Testis (tissue), 3 donors: ENCODE measurements around the gene PSMD12. TPM values are rescaled to one million over a fixed set of nuclear protein-coding genes. Genes with fewer than 3 reads are reported as not detected.
"Not testable (repeated sequence)": the region's sequence is repeated elsewhere in the genome, so short reads cannot be mapped to it uniquely, and the experiment has no call there.

ENCODE experiments used
- DNase-seq: peaks from one replicate; pipeline ENCODE4 v3.0.0-alpha.2; 2019
- H3K27ac ChIP-seq, 2 donors: fragments of 200-600 bp; sonication (generic); one replicate each; pipeline ENCODE4 v1.5.1; 2019
- H3K27me3 ChIP-seq: fragments of 200-600 bp; sonication (generic); one replicate; pipeline ENCODE4 v1.5.1; 2019
- H3K36me3 ChIP-seq: fragments of 200-600 bp; sonication (generic); one replicate; pipeline ENCODE4 v1.5.1; 2017; ENCODE audit warnings: low read depth; ENCODE audit errors: missing control alignments
- H3K4me1 ChIP-seq: fragments of 200-600 bp; sonication (generic); one replicate; pipeline ENCODE4 v1.5.1; 2019
- H3K4me3 ChIP-seq, 2 donors: fragments of 200-600 bp; sonication (generic); one replicate each; pipeline ENCODE4 v1.5.1; 2017 to 2019
- H3K9me3 ChIP-seq: fragments of 200-600 bp; sonication (generic); one replicate; pipeline ENCODE4 v1.5.1; 2017
- CTCF ChIP-seq, 3 experiments: fragments of 450-650 bp in 2 of 3; fragments of 200-600 bp in 1 of 3; sonication (generic) in 1 of 3; IDR thresholded peaks; one replicate each; pipeline ENCODE4 v1.5.1; 2016 to 2019; ENCODE audit warnings: antibody characterized with exemption in 3 of 3, mild to moderate bottlenecking in 2 of 3, moderate library complexity in 1 of 3
- POLR2A ChIP-seq: fragments of 450-650 bp; IDR thresholded peaks from one replicate; pipeline ENCODE4 v1.6.1; 2017; ENCODE audit warnings: antibody characterized with exemption, mild to moderate bottlenecking, moderate library complexity
- WGBS, 2 donors: methylation state at CpG; one replicate each; pipeline ENCODE4 v1.1.5; 2018; 5-methylcytosine and 5-hydroxymethylcytosine counted together
- intact Hi-C: fragments of 100-400 bp; cut with DNase I; formaldehyde crosslinking; loops from one replicate; pipeline ENCODE4 v1.15.1; 2023; ENCODE audit warnings: low total_unique reads
- polyA plus RNA-seq: library from polyadenylated mRNA; stranded (reverse); fragments of 350-450 nt; fragmentation: Illumina TruSeq; extraction: RNeasy Lipid Tissue Mini Kit (QIAGEN cat#74804); gene quantifications from one replicate; pipeline ENCODE4 v1.2.3, GENCODE V29; 2014; ENCODE audit warnings: low read depth, low replicate concordance; ENCODE audit not compliant: insufficient read depth
- total RNA-seq, 2 donors: library from RNA; depleted of rRNA; stranded (reverse); fragments of >200 nt; gene quantifications; one replicate each; pipeline ENCODE4 v1.2.3, GENCODE V29; 2016

Gene PSMD12
- total and polyA plus RNA-seq, 3 donors from 2014 or later: 32.8 to 71.2 (median 46.3) TPM

- no peak for DNase-seq
- no peaks in the 10 kb centered on the region for H3K4me1 ChIP-seq
- no peaks in the 10 kb centered on the region for H3K9me3 ChIP-seq
- H3K4me3 ChIP-seq: no peak overlapping the region
- H3K36me3 ChIP-seq: no peaks in the 10 kb centered on the region
- intact Hi-C loops: no loop called here
- no peak for TF ChIP-seq POLR2A
- no peak for TF ChIP-seq CTCF (IDR thresholded peaks at IDR 0.05)
- no peaks in the 10 kb centered on the region for H3K27me3 ChIP-seq
- H3K27ac ChIP-seq: no peak overlapping the region
Observed at GRCh38 chr17:67315865-67316264, 50.5 kb downstream of the PSMD12 start.

- intact Hi-C loops: no loop called here
- H3K4me1 ChIP-seq: no peaks in the 10 kb centered on the region
- H3K27ac ChIP-seq: no peak overlapping the region
- WGBS, 2 donors: 70 to 71% methylated on average over 6 of the region's 6 CpGs
- H3K27me3 ChIP-seq: no peaks in the 10 kb centered on the region
- no peaks in the 10 kb centered on the region for H3K36me3 ChIP-seq
- TF ChIP-seq POLR2A (no peak), CTCF (IDR thresholded peaks at IDR 0.05) (no peak)
- DNase-seq: no peak
- H3K9me3 ChIP-seq: no peaks in the 10 kb centered on the region
- no peak overlapping the region for H3K4me3 ChIP-seq
Observed at GRCh38 chr17:67312265-67312664, 54.1 kb downstream of the PSMD12 start.

- intact Hi-C loops: no loop called here
- 76 to 83% methylated on average over 4 of the region's 4 CpGs for WGBS, 2 donors
Observed at GRCh38 chr17:67311575-67311974, 54.8 kb downstream of the PSMD12 start.

DNA sequence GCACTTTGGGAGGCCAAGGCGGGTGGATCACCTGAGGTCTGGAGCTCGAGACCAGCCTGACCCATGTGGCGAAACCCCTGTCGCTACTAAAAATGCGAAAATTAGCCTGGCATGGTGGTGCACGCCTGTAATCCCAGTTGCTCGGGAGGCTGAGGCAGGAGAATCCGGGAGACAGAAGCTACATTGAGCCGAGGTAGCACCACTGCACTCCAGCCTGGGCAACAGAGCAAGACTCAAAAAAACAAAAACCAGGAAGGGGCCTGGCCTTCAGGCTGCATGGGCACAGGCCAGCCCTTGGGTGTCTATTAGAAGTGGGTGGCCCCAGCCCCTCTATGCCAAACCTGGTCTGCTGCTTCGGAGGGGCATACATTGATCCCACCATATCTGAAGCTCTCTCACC, 56.0 kb downstream of the PSMD12 start:
- no peaks in the 10 kb centered on the region for H3K36me3 ChIP-seq
- TF ChIP-seq POLR2A (no peak), CTCF (IDR thresholded peaks at IDR 0.05) (no peak)
- intact Hi-C loops: no loop called here
- H3K9me3 ChIP-seq: no peaks in the 10 kb centered on the region
- H3K4me3 ChIP-seq: no peak overlapping the region
- H3K4me1 ChIP-seq: no peaks in the 10 kb centered on the region
- 90 to 98% methylated on average over 2 to 10 of the region's 10 CpGs for WGBS, 2 donors
- DNase-seq: no peak
- no peak overlapping the region for H3K27ac ChIP-seq
- no peaks in the 10 kb centered on the region for H3K27me3 ChIP-seq

More at GRCh38 chr17:67311575-67311974, 54.8 kb downstream of the PSMD12 start:
- TF ChIP-seq CTCF (IDR thresholded peaks at IDR 0.05): no peak
- no peak for TF ChIP-seq POLR2A
- Histone ChIP-seq H3K9me3 (no peaks in the 10 kb centered on the region), H3K27ac (no peak overlapping the region), H3K4me1 (no peaks in the 10 kb centered on the region), H3K27me3 (no peaks in the 10 kb centered on the region), H3K4me3 (no peak overlapping the region), H3K36me3 (no peaks in the 10 kb centered on the region)
- no peak for DNase-seq

DNA sequence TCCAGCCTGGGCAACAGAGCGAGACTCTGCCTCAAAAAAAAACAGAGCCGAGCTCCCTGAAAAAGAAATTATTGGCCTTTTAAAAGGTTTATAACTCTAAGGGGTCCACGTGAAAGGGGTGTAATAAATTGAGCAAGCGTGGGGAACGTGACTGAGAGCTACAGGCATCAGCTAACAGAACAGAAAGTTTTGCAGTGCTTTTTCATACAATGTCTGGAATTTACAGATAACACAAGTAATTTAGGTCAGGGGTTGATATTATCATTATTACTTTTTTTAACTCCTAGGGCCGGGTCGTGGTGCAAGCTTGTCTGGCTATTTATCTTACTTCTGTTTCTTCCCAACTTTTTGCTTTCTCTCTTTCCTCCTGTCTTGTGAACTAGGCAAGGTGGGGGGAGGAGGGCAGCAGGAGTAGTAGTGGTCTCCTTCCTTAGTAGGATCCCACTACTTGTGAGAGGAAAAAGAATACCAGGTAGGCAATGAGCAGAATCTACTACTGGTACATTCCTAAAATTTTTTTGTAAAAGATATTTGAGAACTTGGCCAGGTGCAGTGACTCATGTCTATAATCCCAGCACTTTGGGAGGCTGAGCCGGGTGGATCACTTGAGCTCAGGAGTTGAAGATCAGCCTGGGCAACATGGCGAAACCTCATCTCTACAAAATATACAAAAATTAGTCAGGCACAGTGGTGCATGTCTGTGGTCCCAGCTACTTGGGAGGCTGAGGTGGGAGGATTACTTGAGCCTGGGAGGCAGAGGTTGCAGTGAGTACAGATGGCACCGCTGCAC, 60.7 kb downstream of the PSMD12 start:
- peak overlapping the region in 1 of 2 donors; percentile 12 for H3K4me3 ChIP-seq
- WGBS, 2 donors: 52% methylated on average over 10 of the region's 10 CpGs
- H3K27me3 ChIP-seq, H3K9me3 ChIP-seq, H3K36me3 ChIP-seq, H3K4me1 ChIP-seq, H3K27ac ChIP-seq, DNase-seq, intact Hi-C loops: not testable (repeated sequence)
